Left ventricle myocardium superior (tissue), 1 donor: ENCODE measurements around the gene SPPL3. TPM values are rescaled to one million over a fixed set of nuclear protein-coding genes. Genes with fewer than 3 reads are reported as not detected.

Experiments used
- ATAC-seq: fragments of 200-7000 bp; cut with Tn5 transposase; one replicate; pipeline ENCODE4 v1.9.1; 2020; ENCODE audit warnings: mild to moderate bottlenecking, moderate library complexity
- DNase-seq: peaks from one replicate; pipeline ENCODE4 v3.0.0-alpha.2; 2020
- intact Hi-C: fragments of 100-400 bp; cut with micrococcal nuclease; formaldehyde crosslinking; loops from one replicate; pipeline ENCODE4 v1.11.0; 2022
- total RNA-seq: library from RNA; stranded (reverse); fragmentation: NEBNext Ultra II Directional; extraction: Animal tissue kit (Norgen Biotek cat#: 25700); gene quantifications from one replicate; pipeline ENCODE4 v1.2.1, GENCODE V29; 2021
- donor health status: DM: no; HTN: yes; CAD: no; lungs with severe emphysema.

SPPL3 gene
- total RNA-seq, 1 donor from 2014 or later, result 34.6 TPM

DNA sequence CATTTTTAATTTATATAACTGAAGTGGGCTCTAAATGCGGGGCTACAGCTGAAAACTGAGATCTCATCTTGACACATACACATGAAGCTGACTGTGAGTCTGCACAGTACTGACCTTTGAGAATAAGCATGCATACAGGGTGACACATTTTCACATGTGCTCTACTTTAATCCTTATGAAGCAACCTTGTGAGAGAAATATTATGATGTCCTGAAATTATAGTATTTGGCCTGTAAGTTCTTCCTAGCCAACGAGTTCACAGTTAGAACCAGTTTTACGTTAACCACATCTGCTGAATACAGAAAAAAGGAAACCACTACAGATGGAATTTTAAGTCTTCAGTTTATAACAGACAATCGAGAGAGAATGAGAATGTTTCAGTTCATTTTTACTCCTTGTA is 70.3 kb downstream of the SPPL3 start:
- no peak for DNase-seq
- peak; percentile 59 for ATAC-seq
- intact Hi-C loops, result no loop called here

DNA sequence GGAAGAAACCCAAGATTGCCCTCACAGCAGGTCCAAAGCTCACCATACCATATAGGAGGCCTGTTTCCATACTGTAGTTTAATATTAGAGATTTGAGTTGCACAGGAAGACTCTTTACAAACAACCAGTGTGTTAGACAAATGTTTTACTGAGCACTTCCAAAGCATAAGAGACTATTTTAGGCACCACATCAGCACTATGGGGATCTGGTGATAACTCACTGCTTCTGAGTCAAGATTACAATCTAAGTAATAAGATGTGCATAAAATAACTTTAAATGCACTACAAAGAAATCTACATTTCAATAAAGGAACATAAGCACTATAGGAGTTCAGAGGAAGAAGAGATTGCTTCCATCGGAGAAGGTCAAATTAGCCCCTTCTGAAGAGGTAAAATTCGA is 71.4 kb downstream of the SPPL3 start:
- intact Hi-C loops, result no loop called here

DNA sequence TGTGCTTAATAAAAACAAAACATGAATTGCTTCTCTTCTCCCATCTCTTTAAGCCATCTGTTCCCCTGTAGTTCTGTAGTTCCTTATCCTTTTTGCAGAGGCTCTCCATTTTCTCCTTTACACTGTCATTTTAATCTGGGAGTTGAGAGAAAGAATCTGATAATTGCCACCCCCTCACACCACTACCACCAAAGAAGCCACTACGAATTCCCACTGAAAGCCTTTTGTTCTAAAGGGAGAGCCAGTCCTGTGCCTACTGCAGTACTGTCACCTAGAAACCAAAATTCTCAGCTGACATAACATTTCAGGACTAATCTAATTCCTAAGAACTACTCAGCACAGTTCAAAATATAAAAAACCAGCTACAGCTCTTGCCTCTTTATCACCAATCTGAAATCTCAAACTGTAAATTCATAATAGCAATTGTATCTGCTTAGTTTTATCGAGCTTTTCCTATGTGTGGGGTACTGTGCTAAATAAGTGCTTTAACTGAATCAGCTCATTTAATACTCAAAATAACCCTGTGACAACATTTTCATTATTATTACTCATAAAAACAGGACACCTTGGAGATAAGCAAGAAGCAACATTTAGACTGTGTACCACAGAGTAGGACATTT is 72.4 kb downstream of the SPPL3 start:
- DNase-seq (no peak), ATAC-seq (peak; percentile 44)
- intact Hi-C loops, result no loop called here

More for the DNA sequence above, 71.4 kb downstream of the SPPL3 start:
- DNase-seq (no peak), ATAC-seq (no peak)

DNA sequence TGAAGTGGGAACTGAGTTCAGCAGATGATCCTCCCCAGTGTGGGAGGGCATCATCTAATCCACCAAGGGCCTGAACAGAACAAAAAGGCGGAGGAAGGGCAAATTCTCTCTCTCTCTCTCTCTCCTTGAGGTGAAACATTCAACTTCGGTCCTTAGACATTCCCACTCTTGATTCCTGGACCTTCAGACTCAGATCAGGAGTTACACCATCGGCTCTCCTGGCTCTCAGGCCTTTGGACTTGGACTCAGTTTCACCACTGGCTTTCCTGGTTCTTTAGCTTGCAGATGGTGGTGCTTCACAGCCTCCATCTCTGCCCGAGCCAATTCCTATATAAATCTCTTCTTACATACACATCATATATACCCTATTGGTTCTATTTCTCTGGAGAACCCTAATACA is 73.2 kb downstream of the SPPL3 start:
- DNase-seq (no peak), ATAC-seq (no peak)
- intact Hi-C loops, result no loop called here

DNA sequence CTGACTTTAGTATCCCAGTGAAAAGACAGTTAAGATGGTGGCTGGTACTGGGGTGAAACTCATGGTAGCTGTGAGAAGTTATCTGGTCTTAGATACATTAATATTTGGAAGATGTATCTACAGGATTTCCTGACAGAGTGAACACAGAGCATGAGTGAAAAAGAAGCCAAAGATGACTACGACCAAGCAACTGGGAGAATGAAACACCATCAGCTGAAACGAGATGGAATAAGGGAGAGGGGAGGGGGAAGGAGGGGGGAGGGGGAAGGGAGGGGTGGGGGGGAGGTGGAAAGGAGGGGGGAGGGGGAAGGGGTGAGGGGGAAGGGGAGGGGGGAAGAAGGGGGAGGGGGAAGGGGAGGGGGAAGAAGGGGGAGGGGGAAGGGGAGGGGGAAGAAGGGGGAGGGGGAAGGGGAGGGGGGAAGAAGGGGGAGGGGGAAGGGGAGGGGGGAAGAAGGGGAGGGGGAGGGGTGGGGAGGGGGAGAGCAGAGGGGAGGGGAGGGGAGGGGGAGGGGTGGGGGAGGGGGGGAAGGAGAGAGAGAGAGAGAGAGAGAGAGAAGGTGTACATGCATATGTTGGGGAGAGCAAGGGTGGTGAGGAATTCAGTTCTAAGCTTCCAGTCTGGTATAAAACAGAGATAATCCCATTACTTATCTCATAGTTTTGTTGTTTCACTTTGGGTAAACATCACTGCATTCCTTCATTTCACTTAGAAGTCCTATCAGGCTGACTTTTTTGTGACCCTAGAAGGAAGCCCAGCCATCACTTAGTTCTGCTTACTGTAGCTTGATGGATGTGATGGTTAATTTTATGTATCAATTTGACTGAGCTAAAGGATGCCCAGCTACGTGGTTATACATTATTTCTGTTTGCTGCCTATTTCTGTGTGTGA is 73.9 kb downstream of the SPPL3 start:
- ATAC-seq, result no peak
- no peak for DNase-seq
- intact Hi-C loops, result no loop called here

DNA sequence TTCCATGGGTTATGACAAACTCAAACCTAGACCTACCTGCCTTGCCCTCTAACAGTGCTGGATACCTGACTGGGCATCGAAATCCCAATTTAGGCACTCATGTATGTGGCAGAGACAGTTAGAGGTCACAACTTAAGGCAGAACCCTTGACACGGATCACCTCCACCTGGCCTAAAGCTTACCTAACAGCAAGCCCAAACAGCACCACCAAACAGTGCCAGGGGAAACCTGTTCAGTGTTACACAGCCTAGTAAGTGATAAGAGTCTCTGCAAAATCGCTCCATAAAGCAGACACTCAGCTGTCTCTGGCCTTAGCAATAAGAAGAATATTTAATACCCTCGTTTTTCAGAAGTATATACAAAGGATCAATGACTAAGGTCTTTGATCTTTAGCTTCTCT is 77.8 kb downstream of the SPPL3 start:
- no peak for DNase-seq
- ATAC-seq, result peak; percentile 51
- intact Hi-C loops, result no loop called here

DNA sequence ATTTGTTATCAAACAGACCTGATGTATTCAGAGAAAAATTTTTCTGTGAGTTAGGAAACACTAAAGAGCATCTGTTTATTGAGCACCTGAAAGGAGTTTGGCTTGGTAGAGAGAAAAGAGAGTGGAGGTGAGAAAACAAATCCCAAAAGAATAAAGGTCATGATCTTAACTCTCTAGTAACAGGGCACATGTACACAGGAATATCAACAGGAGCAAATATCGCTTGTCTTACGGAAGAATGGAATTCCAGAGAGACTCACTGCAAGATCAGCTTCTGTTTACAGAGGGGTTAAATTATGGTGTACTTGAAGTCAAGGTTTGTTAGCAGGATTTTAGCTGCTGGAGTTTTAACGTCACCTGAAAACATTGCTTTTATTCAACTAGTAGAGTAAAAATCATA is 78.8 kb downstream of the SPPL3 start:
- intact Hi-C loops, result no loop called here
- ATAC-seq (no peak), DNase-seq (no peak)

DNA sequence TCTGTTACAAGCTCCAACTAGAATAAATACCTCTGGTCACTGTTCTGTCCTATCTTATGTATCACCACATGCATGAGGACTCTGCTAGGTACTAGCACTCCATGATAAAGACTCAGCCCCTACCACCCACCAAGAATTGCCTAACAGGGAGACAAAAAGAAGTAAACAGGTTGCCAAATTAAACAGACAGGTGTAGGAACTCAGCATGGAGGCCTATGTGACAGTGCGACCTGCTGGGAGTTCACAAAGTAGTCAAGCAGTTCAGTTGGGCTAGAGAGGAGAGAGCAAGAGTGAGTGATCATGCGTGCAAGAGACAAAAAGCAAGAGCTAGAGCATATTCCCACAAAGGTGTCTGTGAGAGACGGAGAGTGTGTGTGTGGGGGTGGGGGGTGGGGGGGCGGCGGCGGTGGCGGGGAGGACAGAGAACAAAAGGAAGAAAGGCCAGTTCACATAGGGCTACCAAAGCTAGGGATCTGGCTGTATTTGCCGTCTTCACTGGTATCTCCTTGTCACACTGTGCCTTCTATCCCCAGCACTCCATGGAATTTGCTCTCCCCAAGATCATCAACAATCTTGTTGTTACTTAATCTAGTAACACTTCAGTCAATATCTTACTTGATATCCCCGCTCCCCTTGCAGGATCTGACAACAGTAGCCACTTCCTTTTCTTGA is 81.2 kb downstream of the SPPL3 start:
- intact Hi-C loops, result no loop called here
- ATAC-seq, result no peak
- no peak for DNase-seq

DNA sequence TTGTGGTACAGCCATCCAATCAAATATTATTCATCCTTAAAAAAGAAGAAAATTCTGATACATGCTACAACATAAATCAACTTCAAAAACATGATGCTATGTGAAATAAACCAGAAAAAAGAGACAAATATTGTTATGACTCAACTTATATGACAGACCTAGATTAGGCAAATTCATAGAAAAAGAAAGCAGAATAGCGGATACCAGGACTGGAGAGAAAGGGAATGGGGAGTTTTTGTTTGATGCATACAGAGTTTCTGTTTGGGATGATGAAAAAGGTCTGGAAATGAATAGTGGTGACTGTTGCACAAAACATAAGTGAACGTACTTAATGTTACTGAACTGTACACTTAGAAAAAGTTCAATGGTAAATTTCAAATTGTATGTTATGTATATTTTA is 82.3 kb downstream of the SPPL3 start:
- ATAC-seq, result no peak
- DNase-seq, result no peak
- intact Hi-C loops, result no loop called here

DNA sequence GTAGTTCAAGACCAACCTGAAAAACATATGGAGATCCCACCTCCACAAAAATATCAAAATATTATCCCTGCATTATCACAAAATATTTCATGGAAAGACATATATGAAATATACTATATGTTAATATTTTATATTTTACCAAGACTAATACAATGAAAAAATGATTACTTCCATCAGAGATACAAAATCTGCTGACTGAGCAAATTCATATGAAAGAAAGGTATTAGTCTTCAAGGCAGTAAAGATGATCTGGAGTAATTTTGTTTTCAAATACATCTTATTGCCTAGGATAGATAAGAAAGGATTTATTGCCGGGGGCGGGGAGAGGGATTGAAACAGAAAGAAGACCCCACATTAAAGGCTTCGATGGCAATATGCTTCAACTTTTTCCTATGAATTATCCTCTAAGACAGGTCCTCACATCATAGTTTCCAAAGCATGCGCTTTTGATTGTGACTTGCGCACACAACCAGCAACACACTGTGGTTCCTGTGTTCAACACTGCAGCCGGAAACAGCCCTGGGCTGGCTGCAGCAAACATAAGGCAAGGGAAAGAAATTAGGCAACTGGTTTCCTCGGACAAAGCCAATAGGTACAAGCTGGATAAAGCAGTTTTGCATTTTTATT is 83.2 kb downstream of the SPPL3 start:
- no peak for DNase-seq
- no peak for ATAC-seq
- intact Hi-C loops, result no loop called here

DNA sequence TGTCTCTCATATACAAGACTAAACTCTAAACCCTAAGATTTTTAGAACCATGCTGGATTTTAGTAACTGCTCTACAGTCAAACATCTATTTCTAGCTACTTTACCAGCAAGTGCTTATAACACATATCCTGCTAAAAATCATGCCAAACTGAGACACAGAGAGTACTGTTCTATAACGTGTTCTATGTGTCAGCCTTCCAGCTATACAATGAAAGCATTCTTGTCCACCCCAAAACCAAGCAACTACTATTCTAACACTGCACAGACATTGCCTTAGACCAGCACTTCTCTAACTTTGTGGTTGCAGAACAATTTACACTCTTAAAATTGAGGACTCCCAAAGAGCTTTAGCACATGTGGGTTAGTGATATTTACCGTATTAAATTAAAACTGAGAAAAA is 85.7 kb downstream of the SPPL3 start:
- DNase-seq (no peak), ATAC-seq (no peak)
- intact Hi-C loops, result no loop called here

DNA sequence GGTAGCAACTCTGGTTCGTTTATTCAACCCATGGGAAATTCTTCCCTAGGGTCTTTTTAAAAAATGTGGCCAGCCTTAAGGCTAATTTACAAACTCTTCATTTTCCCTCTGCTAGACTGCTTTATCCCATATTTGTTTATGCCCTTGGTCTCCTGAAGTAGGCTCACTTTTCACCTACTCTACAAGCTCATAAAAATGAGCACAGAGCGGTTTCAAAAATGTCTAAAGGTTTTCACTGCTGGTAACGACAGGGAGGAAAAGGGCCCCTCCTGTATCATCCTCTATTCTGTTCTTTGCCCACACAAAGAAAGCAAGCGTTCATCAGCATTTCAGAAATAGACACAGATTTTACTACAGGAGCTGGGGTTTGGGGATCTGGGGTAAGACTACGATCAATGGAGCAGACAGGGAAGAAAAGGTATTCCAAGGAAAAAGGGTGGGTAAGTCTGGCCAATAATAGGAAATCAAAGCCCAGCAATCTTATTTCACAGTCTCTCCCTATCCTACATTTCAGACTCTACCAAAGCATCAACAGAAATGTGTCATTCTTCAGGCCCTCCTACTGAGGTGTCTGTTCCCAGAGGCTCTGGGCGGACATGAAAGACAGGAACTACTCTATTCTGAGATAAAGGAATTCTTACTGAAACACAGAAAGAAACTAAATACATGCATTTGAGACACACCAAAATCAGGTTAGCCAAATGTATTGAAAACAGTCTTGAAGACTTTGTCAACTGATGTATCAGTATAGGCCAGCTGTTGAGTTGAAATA is 86.4 kb downstream of the SPPL3 start:
- ATAC-seq (no peak), DNase-seq (no peak)
- intact Hi-C loops, result no loop called here

DNA sequence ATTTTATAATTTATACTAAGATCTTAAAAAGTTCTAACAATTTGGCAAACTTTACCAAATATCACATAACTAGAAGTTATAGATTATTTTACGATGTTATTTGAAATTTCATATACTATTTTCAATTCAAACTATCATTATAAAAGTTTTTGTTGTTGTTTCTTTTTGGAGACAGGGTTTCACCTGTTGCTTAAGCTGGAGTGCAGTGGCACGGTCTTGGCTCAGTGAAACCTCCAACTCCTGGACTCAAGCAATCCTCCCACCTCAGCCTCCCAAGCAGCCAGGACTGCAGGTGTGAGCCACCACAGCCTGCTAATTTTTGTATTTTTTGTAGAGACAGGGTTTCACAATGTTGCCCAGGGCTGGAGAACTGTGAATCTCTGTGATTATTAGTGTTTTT is 87.8 kb downstream of the SPPL3 start:
- ATAC-seq, result no peak
- intact Hi-C loops, result no loop called here
- no peak for DNase-seq

DNA sequence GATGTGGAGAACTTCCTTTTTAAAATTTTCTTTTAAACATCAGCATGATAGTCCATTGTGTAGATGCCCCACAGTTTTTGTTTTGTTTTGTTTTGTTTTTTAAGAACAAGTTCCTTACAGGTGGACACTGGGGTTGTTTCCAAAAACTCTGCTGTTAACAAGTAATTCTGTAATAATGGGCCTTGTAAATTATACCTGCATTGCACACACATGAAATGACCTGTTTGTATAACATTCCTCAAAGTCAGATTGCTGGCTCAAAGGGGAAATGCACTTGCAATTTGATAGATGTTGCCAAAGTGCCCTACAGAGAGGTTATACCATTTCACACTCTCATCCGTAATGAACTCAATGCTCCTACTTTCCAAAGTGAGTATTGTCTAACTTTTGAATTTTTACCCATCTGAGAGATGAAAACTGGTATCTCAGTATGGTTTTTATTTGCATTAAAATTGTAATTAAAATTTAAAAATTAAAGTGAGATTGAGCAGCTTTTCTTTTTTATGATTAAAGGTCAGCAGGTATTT is 89.2 kb downstream of the SPPL3 start:
- intact Hi-C loops, result no loop called here
- DNase-seq (no peak), ATAC-seq (no peak)

DNA sequence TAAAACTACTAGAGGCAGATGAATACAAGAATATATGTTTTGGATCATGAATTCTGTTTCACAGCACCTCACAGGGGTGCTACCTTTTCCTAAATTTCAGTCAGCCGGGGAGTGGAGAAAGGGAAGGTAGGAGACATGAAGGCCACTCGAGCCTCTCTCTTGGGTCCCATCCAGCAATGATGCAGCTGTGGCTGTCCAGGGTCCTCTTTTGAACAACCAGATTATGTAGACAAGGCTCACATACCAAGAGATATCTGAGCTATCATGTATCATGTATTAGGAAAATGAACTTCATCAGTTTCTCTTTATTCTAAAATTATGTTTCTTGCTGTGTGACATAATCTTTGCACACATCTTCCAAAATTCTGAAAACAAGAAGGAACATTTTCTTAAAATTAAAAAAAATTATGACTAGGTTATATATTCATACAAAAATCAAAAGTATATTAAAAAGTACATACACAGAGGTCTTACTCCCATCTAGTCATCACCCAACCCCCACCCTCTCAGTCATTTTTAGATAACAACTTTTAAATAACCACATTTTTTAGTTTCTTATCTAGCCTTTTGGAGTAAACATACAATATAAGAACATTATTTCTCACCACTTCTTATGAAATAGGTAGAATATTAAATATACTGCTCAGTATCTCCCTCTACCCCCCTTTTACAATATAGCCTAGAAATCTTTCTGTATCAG is 89.8 kb downstream of the SPPL3 start:
- intact Hi-C loops, result no loop called here
- DNase-seq (no peak), ATAC-seq (no peak)

DNA sequence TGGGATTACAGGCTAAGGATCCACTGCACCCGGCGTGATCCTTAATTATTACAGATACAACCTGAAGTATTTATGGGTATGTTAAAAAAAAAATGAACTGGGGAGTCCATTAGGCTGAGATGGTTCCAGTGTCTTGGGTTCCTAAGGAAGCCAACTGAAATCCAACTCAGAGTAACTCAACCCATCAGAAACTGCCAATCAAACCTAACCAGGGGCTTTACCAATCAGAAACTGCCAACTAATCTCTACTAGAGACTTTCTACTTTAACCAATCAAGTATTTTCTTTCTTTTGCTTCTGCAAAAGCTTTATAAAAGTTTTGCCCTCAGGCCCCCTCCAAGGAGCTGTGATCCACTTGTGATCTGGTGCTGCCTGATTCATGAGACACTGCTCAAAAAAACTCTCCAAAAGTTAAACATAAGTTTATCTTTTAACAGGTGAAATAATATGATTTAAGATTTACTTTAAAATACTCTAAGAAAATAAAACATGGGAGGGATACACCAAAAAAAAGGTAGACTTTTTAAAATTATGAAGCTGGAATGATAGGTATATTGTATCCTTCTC is 90.5 kb downstream of the SPPL3 start:
- intact Hi-C loops, result no loop called here
- DNase-seq, result no peak
- no peak for ATAC-seq

DNA sequence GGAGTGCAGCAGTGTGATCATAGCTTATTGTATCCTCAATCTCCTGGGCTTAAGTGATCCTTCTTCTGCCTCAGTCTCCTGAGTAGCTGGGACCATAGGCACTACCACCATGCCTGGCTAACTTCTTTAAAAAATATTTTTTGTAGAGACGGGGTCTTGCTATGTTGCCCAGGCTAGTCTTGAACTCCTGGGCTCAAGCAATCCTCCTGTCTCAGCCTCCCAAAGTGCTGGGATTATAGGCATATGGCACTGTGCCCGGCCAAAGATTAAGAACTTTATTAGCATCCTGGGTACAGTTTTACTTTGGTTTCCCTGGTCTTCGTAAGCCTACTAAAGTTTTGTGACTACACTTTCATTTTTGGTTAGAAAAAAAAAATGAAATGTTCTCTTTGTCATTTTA is 94.1 kb downstream of the SPPL3 start:
- no peak for DNase-seq
- intact Hi-C loops, result no loop called here
- no peak for ATAC-seq

DNA sequence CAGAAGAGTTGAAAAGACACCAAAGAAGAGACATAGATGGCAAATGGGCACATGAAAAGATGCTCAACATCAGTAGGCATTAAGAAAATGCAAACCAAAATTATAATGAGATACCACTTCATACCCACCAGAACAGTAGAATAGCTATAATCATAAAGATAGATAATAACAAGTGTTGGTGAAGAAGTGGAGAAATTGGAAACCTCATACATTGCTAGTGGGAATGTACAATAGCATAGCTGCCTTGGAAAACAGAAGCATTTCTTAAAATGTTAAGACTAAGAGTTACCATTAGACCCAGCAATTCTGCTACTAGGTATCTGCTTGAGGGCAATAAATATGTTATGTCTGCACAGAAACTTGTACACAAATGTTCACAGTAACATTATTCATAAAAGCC is 99.7 kb downstream of the SPPL3 start:
- intact Hi-C loops, result no loop called here
- DNase-seq (no peak), ATAC-seq (no peak)
